IgD-negative memory B cell (primary cell): ENCODE results near the gene SHC4. TPM values are rescaled to one million over a fixed set of nuclear protein-coding genes. Genes with fewer than 3 reads are reported as not detected.
"Not testable (repeated sequence)": the region's sequence is repeated elsewhere in the genome, so short reads cannot be mapped to it uniquely, and the experiment has no call there.

ENCODE experiments used
- H3K27ac Mint-ChIP-seq, 3 donors: one replicate each; pipeline ENCODE4 v1.8.0; 2020 to 2022; ENCODE audit warnings: mild to moderate bottlenecking in 3 of 3, mixed read lengths in 3 of 3, moderate library complexity in 1 of 3
- H3K27me3 Mint-ChIP-seq: one replicate; pipeline ENCODE4 v1.8.0; 2021; ENCODE audit warnings: mixed read lengths
- H3K36me3 Mint-ChIP-seq: one replicate; pipeline ENCODE4 v1.8.0; 2020; ENCODE audit warnings: mild to moderate bottlenecking, mixed read lengths
- H3K4me1 Mint-ChIP-seq, 3 donors: one replicate each; pipeline ENCODE4 v1.8.0; 2020 to 2022; ENCODE audit warnings: mixed read lengths in 3 of 3, mild to moderate bottlenecking in 1 of 3
- H3K4me3 Mint-ChIP-seq, 4 donors: one replicate each; pipeline ENCODE4 v1.8.0; 2020 to 2022; ENCODE audit warnings: mild to moderate bottlenecking in 4 of 4, mixed read lengths in 4 of 4, moderate library complexity in 3 of 4
- H3K9me3 Mint-ChIP-seq, 3 donors: one replicate each; pipeline ENCODE4 v1.8.0; 2020 to 2021; ENCODE audit warnings: mixed read lengths in 3 of 3, mild to moderate bottlenecking in 1 of 3
- polyA plus RNA-seq: library from polyadenylated mRNA; unstranded; fragments of 300-500 nt; fragmentation: Illumina TruSeq; gene quantifications from one replicate; pipeline ENCODE4 v1.2.3, GENCODE V29; 2021

The SHC4 gene
- polyA plus RNA-seq, 1 donor from 2014 or later = not detected

DNA sequence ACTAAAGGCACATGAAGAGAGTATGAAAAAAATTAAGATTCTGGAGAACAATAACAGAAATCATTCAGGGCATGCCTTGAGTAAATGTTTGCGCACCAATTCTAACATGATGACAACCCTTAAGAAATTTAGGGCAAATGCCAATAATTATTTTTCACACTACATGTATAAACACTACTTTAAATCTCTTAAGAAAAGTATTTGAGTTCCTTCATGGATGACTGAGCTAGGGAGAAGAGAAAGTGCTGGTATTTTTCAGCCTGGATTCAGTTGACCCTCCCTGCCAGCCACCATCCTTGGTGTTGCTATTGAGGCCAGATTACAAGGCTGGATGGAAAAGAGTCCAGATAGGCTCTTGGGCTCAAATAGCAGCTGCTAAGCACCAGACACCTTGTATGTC, 93.8 kb downstream of the SHC4 start:
- Mint-ChIP-seq H3K27me3 (peaks cover 27% of the 10 kb centered on the region), H3K27ac (no peak overlapping the region), H3K4me3 (no peak overlapping the region), H3K4me1 (no peaks in the 10 kb centered on the region), H3K9me3 (no peaks in the 10 kb centered on the region), H3K36me3 (no peaks in the 10 kb centered on the region)

DNA sequence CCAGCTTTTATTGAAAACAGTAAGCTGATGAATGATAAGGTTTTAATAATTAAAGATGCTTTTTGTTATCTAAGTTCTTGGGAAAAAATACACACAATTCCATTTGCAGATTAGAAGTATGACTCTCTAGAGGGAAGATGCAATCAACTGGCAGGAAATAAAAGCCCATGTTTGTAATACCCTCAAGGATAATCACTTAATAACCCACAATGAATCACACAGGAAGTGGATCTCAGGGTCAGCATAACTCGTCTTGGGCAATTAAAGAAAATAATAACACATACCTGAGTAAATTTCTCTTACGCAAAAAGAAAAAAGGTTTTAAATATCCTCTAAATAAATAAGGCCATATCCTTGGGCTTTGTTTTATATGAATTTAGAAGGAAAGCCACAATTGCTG, 95.2 kb downstream of the SHC4 start:
- Mint-ChIP-seq H3K4me1 (no peaks in the 10 kb centered on the region), H3K27ac (no peak overlapping the region), H3K27me3 (peaks cover 25% of the 10 kb centered on the region), H3K36me3 (no peaks in the 10 kb centered on the region), H3K4me3 (no peak overlapping the region), H3K9me3 (no peaks in the 10 kb centered on the region)

DNA sequence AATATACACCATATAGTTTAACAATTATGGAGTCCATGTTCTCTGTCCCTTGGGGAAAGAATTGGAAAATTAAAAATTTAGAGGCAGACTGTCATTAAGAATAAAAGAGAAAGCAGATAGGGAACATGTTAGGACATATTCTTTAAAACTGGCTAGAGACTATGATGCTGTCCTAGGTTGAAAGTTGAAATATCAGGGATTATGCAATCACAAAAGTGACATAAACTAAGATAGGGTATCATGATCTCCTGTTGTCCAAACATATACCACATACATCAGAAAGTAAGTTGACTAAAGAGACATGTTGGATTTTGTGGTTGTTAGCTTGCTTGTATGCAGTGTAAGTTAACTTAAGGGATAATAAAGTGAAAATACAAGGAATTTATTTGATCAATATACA, 95.7 kb downstream of the SHC4 start:
- Mint-ChIP-seq H3K36me3 (no peaks in the 10 kb centered on the region), H3K27ac (no peak overlapping the region), H3K4me1 (no peaks in the 10 kb centered on the region), H3K9me3 (no peaks in the 10 kb centered on the region), H3K27me3 (peaks cover 20% of the 10 kb centered on the region), H3K4me3 (no peak overlapping the region)

DNA sequence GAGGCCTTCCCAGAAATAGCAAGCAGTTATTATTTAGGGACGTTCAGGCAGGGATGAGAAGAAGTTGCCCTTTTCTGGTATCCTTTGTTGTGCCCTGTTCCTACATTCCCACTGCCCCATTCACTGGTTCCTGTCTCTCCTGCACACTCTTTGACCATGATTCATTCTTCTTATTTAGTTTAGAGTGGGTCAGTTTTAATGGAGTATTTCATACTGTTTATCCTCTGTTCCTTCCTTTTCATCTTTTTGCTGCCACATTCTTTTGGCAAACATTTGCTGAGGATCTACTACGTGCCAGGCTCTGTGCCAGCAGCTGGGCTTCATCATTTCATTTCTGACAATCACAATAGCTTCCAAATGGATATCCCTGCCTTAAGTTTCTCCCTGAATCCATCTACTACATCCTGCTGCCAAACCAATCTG, 97.6 kb downstream of the SHC4 start:
- H3K9me3 Mint-ChIP-seq = no peaks in the 10 kb centered on the region
- H3K4me3 Mint-ChIP-seq = no peak overlapping the region
- H3K27ac Mint-ChIP-seq = no peak overlapping the region
- H3K27me3 Mint-ChIP-seq = peaks cover 6% of the 10 kb centered on the region
- H3K36me3 Mint-ChIP-seq = no peaks in the 10 kb centered on the region
- H3K4me1 Mint-ChIP-seq = peaks cover 0 to 3% (median 1%) of the 10 kb centered on the region in 3 donors

DNA sequence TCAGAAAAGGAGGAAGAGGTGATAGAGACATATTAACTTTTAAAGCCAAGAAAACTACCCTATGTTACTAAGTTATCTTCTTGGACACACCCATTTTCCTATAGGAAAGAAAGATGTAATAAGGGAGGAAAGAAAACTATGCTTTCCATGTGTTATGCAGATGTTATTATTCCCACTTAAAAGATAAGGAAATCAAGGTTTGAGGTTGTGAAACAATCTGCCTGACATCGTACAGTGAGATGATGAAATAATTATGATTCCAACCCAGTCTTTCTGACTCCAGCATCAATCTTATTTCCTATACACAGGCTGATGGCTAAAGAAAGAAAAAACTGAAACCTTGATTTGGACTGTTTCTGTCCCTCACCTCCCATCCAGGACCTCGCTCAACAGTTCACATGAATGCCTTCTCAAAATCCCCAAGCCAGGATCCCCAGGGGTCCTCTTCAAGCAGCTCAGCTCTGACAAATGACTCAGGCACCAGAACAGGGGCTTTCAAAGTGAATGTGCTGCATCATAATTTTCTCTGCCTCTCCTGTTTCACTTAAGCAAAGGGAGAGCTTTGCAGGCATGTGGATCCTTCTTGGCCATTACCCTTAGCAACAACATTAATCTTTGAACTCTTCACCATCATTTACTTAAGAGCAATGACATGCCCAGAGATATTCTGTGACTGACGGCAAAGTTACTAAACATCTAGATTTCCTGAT, 98.2 kb downstream of the SHC4 start:
- Mint-ChIP-seq H3K4me1 (peaks cover 0 to 3% (median 1%) of the 10 kb centered on the region in 3 donors), H3K27me3 (peaks cover 5% of the 10 kb centered on the region), H3K27ac (no peak overlapping the region), H3K36me3 (no peaks in the 10 kb centered on the region), H3K4me3 (no peak overlapping the region), H3K9me3 (no peaks in the 10 kb centered on the region)

DNA sequence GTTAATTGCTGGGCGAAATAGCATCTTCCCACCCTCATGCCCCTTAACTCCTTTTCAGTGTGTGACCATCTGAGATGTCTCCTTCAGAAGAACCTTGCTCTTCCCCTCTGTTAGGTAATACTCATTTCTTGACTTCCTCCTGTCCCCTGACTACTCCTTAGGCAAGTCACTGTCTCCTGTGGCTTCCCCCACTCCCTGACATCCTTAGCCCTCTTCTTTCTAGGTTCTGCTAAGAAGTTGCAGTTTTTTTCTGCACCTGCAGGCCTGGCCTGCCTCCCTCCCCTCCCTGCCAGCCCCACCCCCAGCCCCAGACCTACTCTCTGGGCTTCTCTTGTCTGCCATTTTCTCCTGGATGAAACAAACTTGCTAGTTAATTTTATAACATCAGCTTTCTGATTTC, 101.0 kb downstream of the SHC4 start:
- Mint-ChIP-seq H3K9me3 (no peaks in the 10 kb centered on the region), H3K4me1 (peaks cover 0 to 3% (median 1%) of the 10 kb centered on the region in 3 donors), H3K4me3 (no peak overlapping the region), H3K27ac (no peak overlapping the region), H3K36me3 (no peaks in the 10 kb centered on the region), H3K27me3 (no peaks in the 10 kb centered on the region)

DNA sequence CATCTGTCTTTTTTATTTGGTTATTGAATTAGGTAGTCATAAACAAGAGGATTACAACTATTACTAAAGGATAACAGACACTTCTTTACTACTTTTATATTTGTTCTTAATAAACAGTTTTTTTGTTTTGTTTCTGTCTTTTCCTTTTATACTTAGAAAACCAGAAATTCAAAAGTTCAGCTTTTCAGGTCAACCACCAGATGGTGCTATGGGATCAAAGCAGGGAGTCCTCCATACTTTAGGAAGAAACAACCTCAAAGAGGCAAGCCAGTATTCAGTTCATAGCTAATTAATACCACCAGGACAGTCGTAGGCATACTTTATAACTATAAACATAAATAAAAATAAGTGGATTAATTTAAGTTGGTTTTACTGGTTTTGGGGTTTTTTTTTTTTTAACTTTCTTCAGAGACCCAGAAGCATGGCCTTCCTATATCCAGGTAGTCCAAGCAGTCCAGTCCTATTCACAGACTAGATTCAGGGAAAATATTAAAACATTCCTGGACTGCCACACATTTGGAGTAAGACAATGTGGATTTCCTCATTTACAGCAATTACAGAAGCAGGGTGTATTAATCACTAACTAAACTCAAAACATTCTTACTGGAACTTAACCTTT, 101.8 kb downstream of the SHC4 start:
- no peaks in the 10 kb centered on the region for H3K36me3 Mint-ChIP-seq
- H3K27me3 Mint-ChIP-seq = no peaks in the 10 kb centered on the region
- H3K9me3 Mint-ChIP-seq = no peaks in the 10 kb centered on the region
- peaks cover 0 to 3% (median 1%) of the 10 kb centered on the region in 3 donors for H3K4me1 Mint-ChIP-seq
- H3K27ac Mint-ChIP-seq = no peak overlapping the region
- no peak overlapping the region for H3K4me3 Mint-ChIP-seq

DNA sequence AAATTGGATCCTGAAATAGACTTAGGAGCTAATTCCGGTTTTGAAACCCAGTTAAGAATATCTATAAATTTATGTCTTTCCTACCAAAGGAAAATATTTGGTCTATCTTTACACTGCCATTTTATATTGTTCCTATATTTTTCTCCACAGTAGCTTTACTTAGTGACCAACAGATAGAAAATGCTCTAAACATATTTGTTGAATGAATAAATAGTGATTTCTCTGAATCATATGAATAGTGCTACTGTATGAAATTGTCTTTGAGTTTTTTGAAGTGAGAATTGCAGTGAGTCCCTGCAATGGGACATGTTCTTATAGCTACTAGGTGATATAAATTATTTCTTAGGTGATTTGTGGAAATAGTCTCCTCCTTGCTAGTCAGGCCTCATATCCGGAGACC, 104.3 kb downstream of the SHC4 start:
- no peak overlapping the region for H3K4me3 Mint-ChIP-seq
- H3K36me3 Mint-ChIP-seq = no peaks in the 10 kb centered on the region
- peaks cover 0 to 3% (median 1%) of the 10 kb centered on the region in 3 donors for H3K4me1 Mint-ChIP-seq
- H3K9me3 Mint-ChIP-seq = no peaks in the 10 kb centered on the region
- H3K27ac Mint-ChIP-seq = no peak overlapping the region
- no peaks in the 10 kb centered on the region for H3K27me3 Mint-ChIP-seq

DNA sequence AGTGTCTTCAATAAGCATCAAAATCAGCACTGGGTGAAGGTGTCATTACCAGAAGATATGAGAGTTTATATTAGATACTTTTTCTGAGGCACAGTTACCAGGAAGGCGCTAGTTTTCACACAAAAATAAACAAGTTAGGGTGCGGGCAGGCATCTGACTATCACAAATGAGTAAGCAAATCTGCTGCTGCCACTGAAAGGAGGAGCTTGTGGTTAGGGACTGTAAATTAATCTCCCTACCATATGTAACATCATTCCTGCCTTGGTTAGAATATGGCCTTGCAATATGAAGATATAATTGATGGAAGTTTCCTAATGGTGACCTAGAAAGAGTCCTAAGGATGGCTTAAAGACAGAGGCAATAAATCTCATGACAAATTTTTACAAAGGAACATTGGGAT, 105.3 kb downstream of the SHC4 start:
- H3K27me3 Mint-ChIP-seq = no peaks in the 10 kb centered on the region

DNA sequence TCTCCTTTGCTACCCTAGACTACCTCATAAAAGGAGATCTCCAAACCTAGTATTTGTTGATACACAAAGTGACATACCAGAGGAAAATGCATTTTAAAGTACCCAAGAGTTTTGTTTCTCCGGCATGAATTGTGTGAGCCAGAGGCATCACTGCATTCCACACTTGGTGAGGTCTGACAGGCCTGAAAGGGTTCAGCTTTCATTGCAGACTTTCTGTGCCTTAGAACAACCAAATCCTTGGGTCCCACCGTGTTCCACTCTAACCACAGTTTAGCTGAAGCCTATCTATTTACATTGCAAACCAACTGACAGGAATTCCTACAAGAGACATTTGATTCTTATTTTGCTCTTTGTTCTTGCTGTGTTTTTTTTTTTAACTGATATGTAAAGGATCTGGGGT, 106.8 kb downstream of the SHC4 start:
- Mint-ChIP-seq H3K27me3 (peaks cover 1% of the 10 kb centered on the region), H3K36me3 (no peaks in the 10 kb centered on the region), H3K4me3 (no peak overlapping the region), H3K27ac (no peak overlapping the region), H3K4me1 (peaks cover 0 to 1% (median 0%) of the 10 kb centered on the region in 3 donors), H3K9me3 (no peaks in the 10 kb centered on the region)

More for the DNA sequence above, 105.3 kb downstream of the SHC4 start:
- no peaks in the 10 kb centered on the region for H3K36me3 Mint-ChIP-seq
- H3K4me1 Mint-ChIP-seq = peaks cover 0 to 3% (median 1%) of the 10 kb centered on the region in 3 donors
- no peak overlapping the region for H3K4me3 Mint-ChIP-seq
- no peak overlapping the region for H3K27ac Mint-ChIP-seq
- H3K9me3 Mint-ChIP-seq = no peaks in the 10 kb centered on the region

DNA sequence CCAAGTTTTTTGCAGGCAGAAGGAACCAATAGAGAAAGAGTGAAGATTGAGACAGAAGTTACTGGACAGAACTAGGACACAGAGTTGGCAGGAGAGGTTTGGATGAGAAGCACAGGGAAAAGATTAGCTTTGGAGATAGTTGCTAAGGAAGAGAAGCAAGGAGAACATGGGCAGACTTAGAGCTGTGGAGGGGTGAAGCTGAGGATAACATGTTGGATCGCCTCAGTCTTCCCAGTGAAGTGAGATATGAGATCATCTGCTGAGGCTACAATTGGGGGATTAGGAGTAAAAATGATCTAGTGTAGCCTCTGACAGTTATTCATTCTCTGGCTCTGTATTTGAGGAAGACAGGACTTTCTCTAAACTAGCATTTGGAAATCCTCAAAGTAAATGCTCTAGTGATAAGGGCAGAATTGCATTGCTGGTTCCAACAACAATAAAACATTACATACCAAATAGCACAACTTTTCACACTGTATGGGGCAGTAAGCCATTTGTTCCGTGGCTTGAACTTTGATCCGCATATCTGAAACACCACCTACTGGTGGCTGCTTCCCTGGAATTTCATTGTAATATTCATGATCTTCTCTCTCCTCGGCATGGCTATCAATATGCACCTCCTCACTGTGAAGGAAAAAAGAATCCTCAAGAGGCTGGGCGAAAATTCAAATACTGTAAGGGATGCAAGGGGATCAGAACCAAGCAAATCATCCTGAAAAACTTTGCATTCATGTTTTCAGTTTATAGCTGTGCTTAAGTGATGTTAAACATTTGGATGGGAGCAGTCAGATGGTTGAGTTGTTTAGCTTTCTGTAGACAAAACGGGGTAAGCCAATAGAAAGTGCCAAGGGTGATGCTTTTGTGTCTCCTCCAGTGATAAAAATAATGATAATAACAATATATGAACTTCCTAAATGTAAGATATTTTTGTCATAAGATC, 107.9 kb downstream of the SHC4 start:
- H3K9me3 Mint-ChIP-seq = no peaks in the 10 kb centered on the region
- H3K4me3 Mint-ChIP-seq = no peak overlapping the region
- peaks cover 1% of the 10 kb centered on the region for H3K27me3 Mint-ChIP-seq
- no peaks in the 10 kb centered on the region for H3K4me1 Mint-ChIP-seq
- H3K36me3 Mint-ChIP-seq = no peaks in the 10 kb centered on the region
- H3K27ac Mint-ChIP-seq = no peak overlapping the region

DNA sequence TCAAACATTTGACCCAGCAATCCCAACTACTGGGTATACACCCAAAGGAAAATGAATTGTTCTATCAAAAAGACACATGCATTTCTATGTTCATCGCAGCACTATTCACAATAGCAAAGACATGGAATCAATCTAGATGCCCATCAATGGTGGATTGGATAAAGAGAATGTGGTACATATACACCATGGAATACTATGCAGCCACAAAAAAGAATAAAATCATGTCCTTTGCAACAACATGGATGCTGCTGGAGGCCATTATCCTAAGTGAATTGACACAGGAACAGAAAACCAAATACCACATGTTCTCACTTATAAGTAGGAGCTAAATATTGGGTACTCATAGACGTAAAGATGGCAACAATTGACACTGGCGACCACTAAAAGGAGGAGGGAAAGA, 109.3 kb downstream of the SHC4 start:
- H3K27me3 Mint-ChIP-seq, H3K9me3 Mint-ChIP-seq, H3K4me1 Mint-ChIP-seq, H3K4me3 Mint-ChIP-seq, H3K27ac Mint-ChIP-seq, H3K36me3 Mint-ChIP-seq: not testable (repeated sequence)

DNA sequence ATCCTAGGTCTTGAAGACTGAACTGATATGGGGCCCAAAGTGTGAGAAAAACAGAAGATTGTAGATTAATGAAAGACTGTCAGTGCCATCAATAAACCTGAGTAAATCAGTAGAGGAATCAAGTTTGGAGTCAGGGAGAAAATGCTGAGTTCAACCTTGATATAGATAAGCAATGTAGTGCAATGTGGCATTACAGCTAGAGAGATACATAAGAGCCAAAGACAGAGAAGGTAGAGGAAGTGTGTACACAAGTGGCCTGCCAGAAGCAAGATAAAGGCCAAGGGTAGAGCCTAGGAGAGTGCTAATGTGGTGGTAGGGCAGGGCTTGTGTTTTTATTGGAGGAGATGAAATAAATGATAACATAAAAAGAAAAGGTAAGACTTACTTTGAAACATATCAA, 111.8 kb downstream of the SHC4 start:
- Mint-ChIP-seq H3K27ac (no peak overlapping the region), H3K27me3 (peaks cover 12% of the 10 kb centered on the region), H3K4me1 (no peaks in the 10 kb centered on the region), H3K9me3 (no peaks in the 10 kb centered on the region), H3K4me3 (no peak overlapping the region), H3K36me3 (no peaks in the 10 kb centered on the region)

DNA sequence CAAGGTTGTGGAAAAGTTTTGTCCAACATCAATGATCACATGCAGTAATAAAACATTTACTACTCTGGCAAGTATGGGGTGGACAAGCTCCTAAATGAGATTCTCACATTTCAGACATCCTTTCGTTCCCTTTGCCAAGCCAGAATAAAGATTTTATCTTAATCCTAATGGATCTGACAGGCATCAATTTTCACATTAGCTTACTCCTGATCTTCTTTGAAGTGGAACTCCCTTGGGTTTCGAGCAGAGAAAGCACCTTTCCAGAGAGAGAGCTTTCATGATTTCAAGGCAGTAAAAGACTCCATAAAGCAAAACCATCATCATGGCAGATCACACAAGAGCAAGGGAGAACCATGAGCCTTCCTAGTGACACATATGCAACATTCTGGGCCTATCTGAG, 113.1 kb downstream of the SHC4 start:
- no peaks in the 10 kb centered on the region for H3K9me3 Mint-ChIP-seq
- no peaks in the 10 kb centered on the region for H3K36me3 Mint-ChIP-seq
- no peak overlapping the region for H3K27ac Mint-ChIP-seq
- no peak overlapping the region for H3K4me3 Mint-ChIP-seq
- peaks cover 13% of the 10 kb centered on the region for H3K27me3 Mint-ChIP-seq
- no peaks in the 10 kb centered on the region for H3K4me1 Mint-ChIP-seq

DNA sequence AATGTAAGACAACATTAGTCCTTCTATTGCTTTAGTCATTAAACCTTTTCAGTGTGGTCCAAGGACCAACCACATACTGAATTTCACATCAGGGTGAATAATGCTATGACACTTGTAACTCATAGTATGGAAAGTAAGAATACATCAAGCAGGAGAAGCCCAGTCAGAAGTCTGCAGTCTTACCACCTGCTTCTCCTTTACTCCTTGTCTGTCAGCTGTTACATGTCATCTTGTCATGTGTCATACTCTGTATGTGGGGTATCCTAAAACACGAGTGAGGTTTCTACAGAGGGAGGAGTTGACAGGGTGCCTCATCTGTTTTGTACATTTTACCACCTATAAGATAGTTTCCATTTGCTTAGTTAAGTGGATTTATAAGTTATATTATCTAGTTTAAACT, 118.6 kb downstream of the SHC4 start:
- H3K27me3 Mint-ChIP-seq = peaks cover 12% of the 10 kb centered on the region
- H3K4me1 Mint-ChIP-seq = no peaks in the 10 kb centered on the region
- H3K9me3 Mint-ChIP-seq = no peaks in the 10 kb centered on the region
- no peak overlapping the region for H3K4me3 Mint-ChIP-seq
- no peaks in the 10 kb centered on the region for H3K36me3 Mint-ChIP-seq
- no peak overlapping the region for H3K27ac Mint-ChIP-seq
